Left ventricle myocardium inferior (tissue), 1 donor: ENCODE results near the gene RMC1. TPM values are rescaled to one million over a fixed set of nuclear protein-coding genes. Genes with fewer than 3 reads are reported as not detected.

Source experiments
- DNase-seq: peaks from one replicate; pipeline ENCODE4 v3.0.0-alpha.2; 2020
- H3K27ac ChIP-seq: fragments of 200-600 bp; replicated peaks from 2 replicates; pipeline ENCODE4 v1.8.0; 2021
- H3K27me3 ChIP-seq: fragments of 200-600 bp; 2 replicates; pipeline ENCODE4 v1.8.0; 2021; ENCODE audit warnings: low read depth
- H3K36me3 ChIP-seq: fragments of 200-600 bp; 2 replicates; pipeline ENCODE4 v1.8.0; 2021
- H3K4me1 ChIP-seq: fragments of 200-600 bp; 2 replicates; pipeline ENCODE4 v1.8.0; 2021
- H3K4me3 ChIP-seq: fragments of 200-600 bp; 2 replicates; pipeline ENCODE4 v1.8.0; 2021; ENCODE audit warnings: mild to moderate bottlenecking, moderate library complexity
- H3K9me3 ChIP-seq: fragments of 200-600 bp; replicated peaks from 2 replicates; pipeline ENCODE4 v1.8.0; 2021
- CTCF ChIP-seq: fragments of 200-600 bp; IDR thresholded peaks from 2 replicates; pipeline ENCODE4 v1.8.0; 2021; ENCODE audit warnings: antibody characterized with exemption, mild to moderate bottlenecking, borderline replicate concordance
- intact Hi-C: fragments of 100-400 bp; cut with micrococcal nuclease; formaldehyde crosslinking; loops from one replicate; pipeline ENCODE4 v1.11.0; 2022
- total RNA-seq: library from RNA; stranded (reverse); fragmentation: NEBNext Ultra II Directional; extraction: Animal tissue kit (Norgen Biotek cat#: 25700); gene quantifications from one replicate; pipeline ENCODE4 v1.2.1, GENCODE V29; 2021
- donor health status: DM: no; HTN: yes; CAD: no; lungs with severe emphysema.

The RMC1 gene
- total RNA-seq, 1 donor from 2014 or later, result 14.7 TPM

GRCh38 chr18:23528580-23529472, 25.5 kb downstream of the RMC1 start:
- intact Hi-C loops, result no loop called here
- no peak overlapping the region for H3K4me3 ChIP-seq
- no peak overlapping the region for H3K27ac ChIP-seq
- no peaks in the 10 kb centered on the region for H3K27me3 ChIP-seq
- peaks cover 100% of the 10 kb centered on the region for H3K36me3 ChIP-seq
- DNase-seq, result peak; percentile 52
- no peak for TF ChIP-seq CTCF
- H3K9me3 ChIP-seq, result no peaks in the 10 kb centered on the region
- no peaks in the 10 kb centered on the region for H3K4me1 ChIP-seq

GRCh38 chr18:23529604-23530003, 26.3 kb downstream of the RMC1 start:
- intact Hi-C loops, result no loop called here
- no peak for TF ChIP-seq CTCF
- H3K36me3 ChIP-seq, result peaks cover 100% of the 10 kb centered on the region
- no peak overlapping the region for H3K4me3 ChIP-seq
- no peaks in the 10 kb centered on the region for H3K27me3 ChIP-seq
- no peak overlapping the region for H3K27ac ChIP-seq
- no peak for DNase-seq
- no peaks in the 10 kb centered on the region for H3K9me3 ChIP-seq
- H3K4me1 ChIP-seq, result no peaks in the 10 kb centered on the region

GRCh38 chr18:23530195-23530594, 26.9 kb downstream of the RMC1 start:
- no peak for TF ChIP-seq CTCF
- peaks cover 100% of the 10 kb centered on the region for H3K36me3 ChIP-seq
- H3K27ac ChIP-seq, result no peak overlapping the region
- DNase-seq, result no peak
- H3K4me1 ChIP-seq, result no peaks in the 10 kb centered on the region
- H3K4me3 ChIP-seq, result no peak overlapping the region
- intact Hi-C loops, result no loop called here
- H3K9me3 ChIP-seq, result no peaks in the 10 kb centered on the region
- no peaks in the 10 kb centered on the region for H3K27me3 ChIP-seq

- Histone ChIP-seq H3K27me3 (no peaks in the 10 kb centered on the region), H3K27ac (no peak overlapping the region), H3K9me3 (no peaks in the 10 kb centered on the region), H3K4me1 (no peaks in the 10 kb centered on the region), H3K4me3 (no peak overlapping the region), H3K36me3 (peaks cover 100% of the 10 kb centered on the region)
- intact Hi-C loops, result no loop called here
- TF ChIP-seq CTCF, result no peak
- no peak for DNase-seq
Measured at GRCh38 chr18:23531912-23532311, 28.6 kb downstream of the RMC1 start.

- Histone ChIP-seq H3K27ac (no peak overlapping the region), H3K36me3 (peaks cover 100% of the 10 kb centered on the region), H3K4me1 (no peaks in the 10 kb centered on the region), H3K9me3 (no peaks in the 10 kb centered on the region), H3K4me3 (no peak overlapping the region), H3K27me3 (no peaks in the 10 kb centered on the region)
- DNase-seq, result peak; percentile 33
- intact Hi-C loops, result no loop called here
- no peak for TF ChIP-seq CTCF
Measured at GRCh38 chr18:23532848-23533247, 29.5 kb downstream of the RMC1 start.
